COLO829 (cell line): ENCODE measurements around the gene OR4C3.
"Not testable (repeated sequence)": the region's sequence is repeated elsewhere in the genome, so short reads cannot be mapped to it uniquely, and the experiment has no call there.

Source experiments
- DNase-seq: peaks from one replicate; pipeline ENCODE4 v3.0.0; 2012; ENCODE audit warnings: low spot score

The OR4C3 gene

GRCh38 chr11:48324620-48325019 lies at the start of gene OR4C3:
Gene OR4C3 (plus strand): TSS chr11:48324920. CDS start chr11:48325022, 102 bp downstream.
- not testable (repeated sequence) for DNase-seq

GRCh38 chr11:48305923-48306322 lies 18.8 kb upstream of the OR4C3 start, which contains the start of gene OR4S1:
Gene OR4S1 (plus strand): TSS chr11:48306223. CDS start chr11:48306223, 0 bp downstream.
- no peak for DNase-seq

- DNase-seq, result peak; percentile 58
Observed at GRCh38 chr11:48307760-48308386, 16.8 kb upstream of the OR4C3 start.

- not testable (repeated sequence) for DNase-seq
Observed at GRCh38 chr11:48313590-48313989, 11.1 kb upstream of the OR4C3 start.

- DNase-seq, result not testable (repeated sequence)
Observed at GRCh38 chr11:48319813-48320212, 4.9 kb upstream of the OR4C3 start.

GRCh38 chr11:48341466-48341865 lies 16.7 kb downstream of the OR4C3 start:
- no peak for DNase-seq

GRCh38 chr11:48342505-48342904 lies 17.8 kb downstream of the OR4C3 start:
- DNase-seq, result not testable (repeated sequence)

GRCh38 chr11:48346286-48346685 lies 21.6 kb downstream of the OR4C3 start:
- DNase-seq, result not testable (repeated sequence)

- DNase-seq, result no peak
Observed at GRCh38 chr11:48354013-48354412, 29.3 kb downstream of the OR4C3 start.

- DNase-seq, result no peak
Observed at GRCh38 chr11:48354677-48355076, 30.0 kb downstream of the OR4C3 start.

GRCh38 chr11:48361289-48361688 lies 36.6 kb downstream of the OR4C3 start:
- not testable (repeated sequence) for DNase-seq

GRCh38 chr11:48366365-48366764 lies 41.6 kb downstream of the OR4C3 start, which contains the start of gene OR4C5:
Gene OR4C5 (minus strand): TSS chr11:48366465. CDS start chr11:48366465, 0 bp downstream.
- DNase-seq, result no peak
